ENCODE measurements around the gene RER1.

Gene RER1

DNA sequence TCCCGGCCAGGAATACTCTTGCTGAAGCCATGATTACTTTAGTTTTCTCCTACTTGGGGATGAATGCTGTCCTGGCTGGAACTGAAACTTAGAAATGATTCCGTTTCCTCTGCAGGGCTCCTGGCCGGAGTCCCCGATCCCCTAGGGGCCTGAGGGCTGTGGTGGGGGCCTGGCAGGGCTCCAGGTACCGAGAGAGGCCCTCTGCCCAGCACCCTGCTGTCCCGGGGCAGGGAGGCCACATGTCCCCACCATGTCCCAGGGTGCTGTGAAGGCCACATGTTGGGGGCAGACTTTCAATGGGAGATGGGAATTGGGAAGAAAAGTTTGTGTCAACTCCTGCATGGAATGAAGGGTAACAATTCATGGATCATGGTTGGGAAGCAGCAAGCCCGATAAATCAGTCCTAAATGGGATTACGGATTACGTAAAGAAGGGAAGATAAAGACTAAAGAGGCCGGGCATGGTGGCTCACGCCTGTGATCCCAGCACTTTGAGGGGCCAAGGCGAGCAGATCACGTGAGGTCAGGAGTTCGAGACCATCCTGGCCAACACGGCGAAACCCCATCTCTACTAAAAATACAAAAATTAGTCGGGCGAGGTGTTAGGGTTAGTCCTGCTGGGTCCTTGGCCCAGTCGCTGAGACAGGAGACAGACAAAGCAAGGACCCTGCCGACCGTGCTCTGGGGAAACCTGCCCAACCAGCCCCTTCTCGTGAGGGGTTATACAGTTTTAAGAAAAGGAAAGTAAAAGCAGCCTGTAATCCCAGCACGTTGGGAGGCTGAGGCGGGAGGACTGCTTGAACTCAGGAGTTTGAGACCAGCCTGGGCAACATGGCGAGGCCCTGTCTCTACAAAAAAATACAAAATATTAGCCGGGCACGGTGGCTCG, 37.8 kb upstream of the RER1 start:
- DNase-seq (ENCODE audit: low read depth in 2 of 2) = no peak

DNA sequence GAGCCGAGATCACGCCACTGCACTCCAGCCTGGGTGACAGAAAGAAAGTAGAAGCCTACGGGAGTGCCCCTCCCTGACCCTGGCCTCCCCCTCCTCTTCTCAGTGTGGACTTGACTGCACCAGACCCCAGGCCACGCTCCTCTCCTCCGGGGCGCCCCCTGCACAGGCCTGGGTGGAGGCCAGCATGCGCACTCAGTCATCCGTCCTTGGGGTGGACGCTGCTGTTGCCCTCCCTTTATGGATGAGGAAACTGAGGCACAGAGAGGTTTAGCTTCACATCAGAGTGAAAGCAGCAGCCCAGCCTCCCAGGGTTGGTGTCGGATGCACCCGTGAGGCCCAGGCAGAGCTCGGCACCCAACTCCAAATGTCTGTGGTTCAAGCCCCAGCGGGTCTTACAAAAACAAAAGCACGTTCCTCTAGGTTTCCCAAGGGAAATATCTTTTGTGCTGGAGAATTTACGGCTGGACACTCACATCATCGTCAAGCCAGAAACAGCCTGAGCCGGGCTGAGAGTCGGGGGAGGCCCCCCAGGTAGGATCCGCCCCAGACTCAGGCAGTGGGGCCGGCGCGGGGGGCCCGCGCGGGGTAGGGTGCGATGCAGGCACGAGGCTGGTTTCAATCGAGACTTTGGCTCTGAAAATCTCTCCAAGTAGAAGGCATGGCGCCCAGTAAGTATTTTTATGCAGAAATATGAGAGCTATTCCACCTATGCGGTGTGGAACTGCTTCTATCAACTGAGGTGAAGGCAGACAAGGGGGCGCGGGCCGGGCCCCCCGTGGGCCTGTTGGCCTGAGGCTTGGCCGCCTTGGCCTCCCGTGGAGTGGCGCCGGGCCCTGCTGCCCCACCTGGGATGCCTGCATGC, 36.9 kb upstream of the RER1 start:
- no peak for DNase-seq (ENCODE audit: low read depth in 2 of 2)

DNA sequence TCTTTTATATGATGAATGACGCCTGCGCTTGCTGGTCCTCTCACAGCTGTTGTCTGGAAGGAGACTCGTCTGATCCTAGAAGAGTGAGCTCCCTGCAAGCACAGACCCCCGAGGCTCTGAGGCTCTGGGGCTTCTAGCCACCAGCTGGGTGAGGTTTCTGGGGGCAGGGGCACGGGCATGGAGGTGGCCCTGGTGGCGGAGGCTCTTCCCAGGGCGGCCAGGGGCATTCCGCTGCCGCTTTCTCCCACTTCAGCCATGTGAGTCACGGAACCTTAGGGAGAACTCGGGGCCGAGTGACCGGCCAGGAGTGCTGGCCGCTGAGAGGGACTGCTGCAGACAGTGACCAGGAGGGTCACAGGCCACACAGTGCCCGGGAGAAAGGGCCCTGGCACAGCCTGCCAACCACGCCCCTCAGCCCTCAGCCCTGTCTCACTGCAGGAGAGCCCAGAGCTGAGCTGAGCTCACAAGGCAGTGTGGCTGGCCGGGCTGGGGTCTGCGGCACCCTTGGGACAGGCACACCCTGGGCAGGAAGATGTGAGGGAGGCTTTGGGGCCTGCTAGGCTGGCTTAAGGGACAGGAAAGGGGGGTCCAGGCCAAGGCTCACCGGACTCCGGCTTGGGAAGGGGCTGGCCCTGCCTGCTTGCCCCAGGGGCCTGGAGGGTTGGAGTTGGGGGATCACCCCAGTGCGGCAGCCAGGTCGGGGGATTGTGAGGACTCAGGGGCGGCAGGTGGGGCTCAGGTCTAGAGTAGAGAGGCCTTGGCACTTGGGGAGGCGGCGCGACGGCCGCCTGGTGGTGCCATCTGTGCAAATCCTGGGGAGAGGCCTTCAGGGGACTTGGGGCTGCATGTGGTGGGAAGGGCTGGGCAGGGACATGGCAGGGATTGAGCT, 36.0 kb upstream of the RER1 start:
- DNase-seq (ENCODE audit: low read depth in 2 of 2) = no peak

DNA sequence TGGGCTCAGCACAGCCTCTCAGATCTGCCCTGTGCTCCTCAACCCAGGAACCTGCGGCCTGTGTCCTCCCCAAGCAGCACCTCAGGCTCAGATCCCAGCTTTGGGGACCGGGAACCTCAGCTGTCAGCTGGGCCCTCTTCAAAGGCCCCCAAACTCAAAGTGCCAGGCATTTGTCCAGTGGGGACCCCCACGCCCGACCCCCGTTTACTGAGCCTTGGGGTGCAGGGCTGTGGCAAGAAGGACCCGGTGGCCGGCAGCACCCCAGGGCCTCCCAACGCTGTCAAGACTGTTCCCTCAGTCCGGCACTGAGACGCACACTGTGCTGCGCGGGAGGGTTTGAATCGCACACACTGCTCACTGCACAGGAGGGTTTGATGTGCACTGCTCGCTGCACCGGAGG, 35.2 kb upstream of the RER1 start:
- no peak for DNase-seq (ENCODE audit: low read depth in 2 of 2)

DNA sequence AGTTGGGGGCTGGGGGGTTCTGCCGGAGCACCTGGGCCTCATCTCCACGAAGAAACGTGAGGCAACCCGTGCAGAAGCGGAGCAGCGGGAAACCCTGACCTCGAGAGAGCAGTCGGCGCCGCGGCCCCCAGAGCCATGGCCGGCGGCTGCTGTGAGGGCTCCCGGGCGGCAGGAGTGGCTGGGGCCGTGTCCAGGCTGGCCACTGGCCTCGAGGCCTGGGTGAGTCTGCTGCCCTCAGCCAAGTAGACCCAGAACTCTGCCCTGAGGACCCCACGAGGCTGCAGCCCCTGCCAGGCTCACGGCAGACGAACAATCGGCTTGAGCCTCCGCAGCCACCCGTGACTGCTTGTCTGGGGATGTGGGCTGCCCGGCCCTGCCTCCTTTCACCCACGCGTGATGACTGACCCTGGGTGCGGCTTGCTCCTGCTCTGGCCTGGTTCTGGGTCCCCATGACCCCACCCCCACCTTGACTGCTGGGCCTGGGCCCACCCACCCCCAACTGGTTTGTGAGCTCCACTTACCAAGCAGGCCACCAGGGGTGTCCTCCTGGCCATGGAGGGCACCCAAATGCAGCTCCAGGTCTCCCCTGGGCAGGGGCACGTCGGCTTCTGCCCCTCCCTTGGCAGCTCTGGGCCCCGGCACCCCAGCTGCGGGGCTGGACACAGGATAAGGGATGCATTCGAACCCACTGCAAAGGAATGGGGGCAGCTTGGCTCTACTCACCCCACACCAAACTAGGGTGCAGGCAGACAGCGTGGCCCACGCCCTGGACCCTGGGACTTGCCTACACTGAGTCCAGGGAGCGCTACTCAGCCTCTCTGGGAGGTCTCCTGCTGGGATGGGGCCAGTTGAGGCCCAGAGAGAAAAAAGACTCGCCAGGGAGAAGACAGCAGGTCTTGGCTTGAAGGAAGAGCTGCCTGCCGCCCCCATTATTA, 34.5 kb upstream of the RER1 start:
- DNase-seq (ENCODE audit: low read depth in 2 of 2) = no peak

DNA sequence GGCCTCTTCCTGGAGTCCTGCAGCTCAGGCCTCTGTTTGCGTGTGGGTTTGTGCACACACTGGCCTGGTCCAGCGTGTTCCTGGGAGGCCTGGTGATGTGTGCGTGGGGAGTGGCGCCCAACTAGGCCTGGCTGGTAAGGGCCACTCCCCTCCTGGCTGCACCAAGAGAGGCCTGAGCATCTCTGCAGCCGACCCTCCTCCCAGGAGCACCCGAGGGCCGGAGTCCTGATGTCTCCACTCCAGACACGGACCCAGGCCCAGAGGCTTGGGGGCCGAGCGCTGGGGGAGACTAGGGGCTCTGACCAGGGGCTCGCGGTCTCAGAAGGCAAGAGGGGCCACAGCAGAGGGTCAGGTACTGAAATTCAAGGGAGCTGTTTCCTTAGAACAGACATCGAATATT, 33.6 kb upstream of the RER1 start:
- DNase-seq (ENCODE audit: low read depth in 2 of 2) = no peak

DNA sequence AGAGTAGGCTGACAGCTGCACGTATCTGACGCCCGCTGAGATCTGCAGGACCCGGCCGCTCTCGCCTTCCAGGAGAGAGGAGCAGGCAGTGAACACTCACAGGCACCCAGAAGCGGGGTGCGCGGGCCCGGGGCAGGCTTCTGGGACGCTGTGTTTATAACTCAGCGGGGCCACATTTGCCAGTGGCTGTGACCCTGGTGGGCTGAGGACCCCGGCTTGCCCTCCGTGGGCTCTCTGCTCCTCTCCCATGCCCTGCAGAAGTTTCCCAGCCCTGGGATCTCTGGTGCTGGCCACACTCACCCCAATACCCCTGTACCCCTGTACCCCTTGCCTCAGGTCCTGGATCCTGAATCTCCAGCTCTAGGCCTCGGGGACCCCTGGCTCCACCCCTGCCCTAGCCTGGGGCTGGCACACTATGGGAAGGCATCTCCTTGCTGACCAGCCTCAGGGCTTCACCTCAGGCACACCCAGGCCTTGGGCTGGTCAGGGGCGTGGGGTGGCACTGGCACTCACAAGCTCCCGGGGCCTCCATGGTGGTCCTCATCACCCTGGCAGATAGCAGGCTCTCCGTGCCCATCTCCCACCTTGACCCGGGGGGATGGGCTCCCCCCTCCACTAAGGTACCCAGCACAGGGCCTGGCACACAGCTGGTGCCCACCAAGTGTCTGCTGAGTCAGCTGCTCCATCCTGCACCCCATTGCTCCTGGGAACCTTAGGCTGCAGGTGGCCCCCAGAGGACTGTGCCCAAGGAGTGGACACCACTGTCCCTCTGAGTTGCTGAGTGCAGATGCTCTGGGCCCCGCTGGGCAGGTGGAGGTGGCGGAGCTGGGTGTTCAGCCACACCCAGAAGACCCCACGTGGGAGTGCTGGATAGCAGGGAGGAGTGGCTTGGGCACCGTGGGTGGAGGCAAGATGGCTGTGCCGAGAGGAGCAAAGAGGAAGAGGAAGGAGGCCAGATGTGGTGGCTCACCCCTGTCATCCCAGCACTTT, 32.7 kb upstream of the RER1 start:
- no peak for DNase-seq (ENCODE audit: low read depth in 2 of 2)

DNA sequence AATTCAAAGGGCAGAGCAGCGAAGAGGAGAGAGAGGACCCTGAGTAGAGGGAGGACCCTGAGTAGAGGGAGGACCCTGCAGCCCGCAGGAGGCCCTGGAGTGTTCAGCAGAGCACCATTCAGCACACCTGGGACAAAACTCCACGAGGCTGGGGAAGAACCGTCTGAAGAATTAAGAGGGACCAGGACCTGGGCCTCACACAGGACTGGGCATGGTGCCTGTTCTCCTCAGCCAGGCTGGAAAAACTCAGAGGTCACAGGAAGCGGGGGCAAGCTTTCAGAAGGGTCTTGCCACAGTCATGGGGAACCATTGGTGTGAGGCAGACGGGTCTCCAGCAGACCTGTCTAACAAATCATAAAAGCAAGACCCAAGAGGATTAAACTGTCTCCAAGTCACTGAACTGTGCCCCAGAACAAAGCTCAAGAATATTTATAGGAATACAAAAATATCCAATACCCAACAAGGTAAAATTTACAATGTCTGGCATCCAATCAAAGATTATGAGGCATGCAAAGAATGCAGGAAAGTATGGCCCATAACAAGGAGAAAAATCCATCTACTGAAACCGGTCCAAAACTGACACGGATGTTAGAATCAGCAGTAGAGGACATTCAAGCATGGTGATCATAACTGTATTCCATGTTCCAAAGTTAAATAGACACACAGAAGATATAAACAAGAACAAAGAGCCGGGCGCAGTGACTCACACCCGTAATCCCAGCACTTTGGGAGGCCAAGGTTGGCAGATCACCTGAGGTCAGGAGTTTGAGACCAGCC, 30.9 kb upstream of the RER1 start:
- peak; percentile 12 to 15 for DNase-seq (ENCODE audit: low read depth in 2 of 2)

DNA sequence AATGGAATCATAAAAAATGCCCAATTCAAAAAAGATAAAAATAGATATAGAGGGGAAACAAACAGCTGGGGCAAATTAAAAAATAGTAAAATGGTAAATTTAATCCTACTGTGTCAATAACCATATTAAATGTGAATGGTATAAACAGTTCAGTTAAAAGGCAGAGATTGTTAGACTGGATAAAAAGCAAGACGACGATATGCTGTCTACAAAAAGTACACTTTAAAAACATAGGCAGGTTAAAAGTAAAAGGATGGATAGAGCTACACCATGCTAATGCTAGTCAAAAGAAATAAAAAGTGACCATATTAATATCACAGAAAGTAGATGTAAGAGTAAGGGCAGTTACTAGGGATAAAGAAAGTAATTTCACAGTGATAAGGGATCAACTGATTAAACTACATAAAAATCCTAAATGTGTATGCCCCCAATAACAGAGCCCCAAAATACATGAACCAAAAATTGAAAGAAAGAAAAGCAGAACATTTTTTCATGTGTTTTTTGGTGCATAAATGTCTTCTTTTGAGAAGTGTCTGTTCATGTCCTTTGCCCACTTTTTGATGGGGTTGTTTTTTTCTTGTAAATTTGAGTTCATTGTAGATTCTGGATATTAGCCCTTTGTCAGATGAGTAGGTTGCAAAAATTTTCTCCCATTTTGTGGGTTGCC, 27.7 kb upstream of the RER1 start:
- DNase-seq (ENCODE audit: low read depth in 2 of 2) = no peak

DNA sequence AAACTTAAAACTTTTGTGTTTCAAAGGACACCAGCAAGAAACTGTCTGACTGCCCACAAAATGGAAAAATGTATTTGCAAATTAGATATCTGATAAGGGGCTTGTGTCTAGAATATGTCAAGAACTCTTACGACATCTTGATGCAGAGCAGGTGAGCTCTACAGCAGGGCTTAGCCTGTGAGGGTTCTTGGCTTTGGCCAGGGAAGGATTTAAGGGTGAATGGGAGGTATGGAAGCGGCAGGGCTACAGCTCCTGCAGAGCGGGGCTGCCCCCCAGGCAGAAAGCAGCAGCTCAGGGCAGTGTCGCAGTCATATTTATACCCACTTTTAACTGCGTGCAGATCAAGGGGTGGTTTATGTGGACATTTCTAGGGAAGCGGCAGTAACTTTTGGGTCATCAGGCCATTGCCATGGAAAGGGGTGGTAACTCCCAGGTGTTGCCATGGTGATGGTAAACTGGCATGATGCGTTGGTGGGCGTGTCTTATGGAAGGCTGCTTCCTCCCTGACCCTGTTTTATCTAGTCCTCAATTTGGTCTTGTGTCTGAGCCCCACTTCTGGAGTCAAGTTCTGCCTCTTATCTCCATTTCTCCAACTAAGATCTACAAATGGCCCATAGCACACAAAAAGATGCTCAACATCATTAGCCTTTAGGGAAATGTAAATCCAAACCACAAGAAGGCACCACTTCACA, 23.4 kb upstream of the RER1 start:
- DNase-seq (ENCODE audit: low read depth in 2 of 2) = no peak

DNA sequence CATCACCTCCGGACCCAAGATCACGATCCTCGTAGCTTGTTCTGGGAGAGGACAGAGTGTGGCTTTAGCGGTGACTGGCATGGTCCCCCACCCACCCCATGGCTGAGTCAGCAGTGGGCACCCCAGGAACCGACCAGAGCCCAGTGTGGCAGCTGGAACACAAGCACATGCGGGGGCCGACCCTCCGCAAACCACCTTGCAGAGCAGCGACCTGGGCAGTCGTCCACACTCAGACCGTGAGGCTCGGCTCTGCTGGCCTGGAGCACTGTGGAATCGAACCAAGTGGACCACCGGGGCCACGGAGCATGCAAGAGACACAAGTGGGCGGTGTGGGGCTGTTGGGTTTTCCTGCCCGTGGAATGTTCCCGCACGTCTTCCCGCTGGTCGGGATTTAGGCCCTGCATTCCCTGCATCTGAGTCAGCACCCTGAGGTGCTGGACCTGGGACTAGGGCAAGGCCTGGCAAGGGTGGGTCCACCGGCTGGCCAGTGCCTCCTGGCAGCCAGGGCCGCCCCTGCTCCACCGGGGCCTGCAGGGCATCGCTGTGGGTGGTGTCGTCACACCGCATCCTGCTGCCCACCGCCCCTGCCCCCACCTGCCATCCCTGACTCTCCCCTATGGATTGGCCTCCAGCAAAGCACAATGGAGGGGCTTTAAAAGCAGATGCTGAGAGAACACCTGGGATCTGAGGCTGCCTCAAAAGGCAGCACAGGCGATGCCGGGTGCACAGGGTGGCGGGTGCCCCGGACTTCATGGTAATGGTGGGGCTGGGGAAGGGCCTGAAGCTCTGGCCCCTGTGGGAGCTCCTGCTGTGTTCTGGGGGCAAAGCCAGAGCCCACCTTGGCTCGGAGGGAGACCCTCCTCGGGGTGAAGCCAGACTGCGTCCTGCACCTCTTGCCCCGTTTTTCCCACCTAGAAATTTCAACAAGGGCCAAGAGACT, 18.8 kb upstream of the RER1 start:
- DNase-seq (ENCODE audit: low read depth in 2 of 2) = no peak

DNA sequence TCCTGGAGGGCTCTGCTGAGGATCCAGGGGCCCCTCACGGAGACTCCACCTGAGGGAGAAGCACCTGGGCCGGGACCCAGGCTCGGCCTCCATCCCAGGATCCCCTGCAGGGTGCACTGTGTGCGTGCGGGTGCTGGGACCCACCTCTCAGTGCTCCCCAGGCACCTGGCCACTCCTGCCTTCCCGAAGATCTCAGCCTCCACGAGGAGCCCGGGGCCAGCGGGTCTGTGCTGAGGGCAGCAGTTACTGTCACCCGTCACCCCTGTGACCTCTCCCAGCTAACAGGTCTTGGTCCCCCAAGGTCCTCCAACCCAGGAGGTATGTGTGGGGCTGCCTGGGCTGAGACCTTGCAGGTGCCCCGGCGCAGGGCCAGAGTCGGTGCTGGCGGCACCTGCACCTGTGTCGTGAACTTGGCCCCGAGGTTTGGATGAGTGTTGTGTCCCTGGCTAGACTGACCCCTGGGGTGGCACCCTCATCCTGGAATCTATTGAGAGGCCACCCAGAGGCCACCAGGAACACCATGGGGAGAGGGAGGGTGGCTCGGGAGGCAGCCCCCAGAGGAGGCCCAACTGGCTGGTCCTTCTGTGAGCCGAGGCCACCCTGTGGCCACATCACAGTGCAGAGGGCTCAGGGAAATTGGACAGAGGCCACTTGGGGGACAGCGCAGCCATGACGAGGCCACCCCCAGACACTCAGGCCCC, 17.9 kb upstream of the RER1 start:
- DNase-seq (ENCODE audit: low read depth in 2 of 2) = no peak

DNA sequence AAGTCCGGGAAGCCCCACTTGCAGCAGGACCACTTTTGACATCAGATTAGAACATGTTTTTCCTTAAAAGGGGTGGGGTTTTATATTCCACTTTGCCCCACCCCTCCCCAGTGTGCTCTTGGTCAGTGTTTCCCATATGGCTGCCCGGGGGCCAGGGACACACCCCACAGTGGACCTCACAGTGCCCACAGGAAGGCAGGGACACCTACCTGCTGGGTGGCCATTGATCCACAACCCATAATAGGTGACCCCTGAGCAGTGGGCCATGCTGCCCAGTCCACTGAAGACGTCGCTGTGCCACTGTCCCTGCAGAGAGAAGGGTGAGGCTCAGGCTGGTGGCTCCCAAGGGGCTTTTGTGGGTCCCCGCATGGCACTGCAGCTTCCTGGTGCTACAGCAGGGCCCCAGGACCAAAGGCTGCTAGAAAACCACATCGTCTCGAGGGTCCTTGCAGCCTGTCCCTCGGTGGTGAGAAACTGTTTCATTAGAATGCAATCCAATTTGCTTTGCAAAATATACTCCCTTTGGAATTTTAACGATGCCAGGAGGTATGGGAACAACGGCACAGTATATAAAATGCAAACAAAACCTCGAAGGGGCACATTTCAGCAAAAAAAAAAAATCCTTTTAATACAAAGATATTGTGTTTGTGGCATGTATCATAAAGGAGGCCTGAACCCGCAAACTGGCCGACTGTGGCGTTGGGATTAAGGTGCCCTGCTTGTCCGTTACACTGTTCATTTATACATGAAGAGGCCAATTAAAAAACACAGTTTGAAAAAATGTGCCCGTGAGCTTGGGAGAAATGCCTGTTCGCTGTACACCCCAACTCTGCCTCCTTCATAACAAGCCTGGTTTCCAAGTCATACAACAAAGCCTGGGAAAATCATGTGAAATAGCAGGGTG, 17.1 kb upstream of the RER1 start:
- DNase-seq (ENCODE audit: low read depth in 2 of 2) = no peak

DNA sequence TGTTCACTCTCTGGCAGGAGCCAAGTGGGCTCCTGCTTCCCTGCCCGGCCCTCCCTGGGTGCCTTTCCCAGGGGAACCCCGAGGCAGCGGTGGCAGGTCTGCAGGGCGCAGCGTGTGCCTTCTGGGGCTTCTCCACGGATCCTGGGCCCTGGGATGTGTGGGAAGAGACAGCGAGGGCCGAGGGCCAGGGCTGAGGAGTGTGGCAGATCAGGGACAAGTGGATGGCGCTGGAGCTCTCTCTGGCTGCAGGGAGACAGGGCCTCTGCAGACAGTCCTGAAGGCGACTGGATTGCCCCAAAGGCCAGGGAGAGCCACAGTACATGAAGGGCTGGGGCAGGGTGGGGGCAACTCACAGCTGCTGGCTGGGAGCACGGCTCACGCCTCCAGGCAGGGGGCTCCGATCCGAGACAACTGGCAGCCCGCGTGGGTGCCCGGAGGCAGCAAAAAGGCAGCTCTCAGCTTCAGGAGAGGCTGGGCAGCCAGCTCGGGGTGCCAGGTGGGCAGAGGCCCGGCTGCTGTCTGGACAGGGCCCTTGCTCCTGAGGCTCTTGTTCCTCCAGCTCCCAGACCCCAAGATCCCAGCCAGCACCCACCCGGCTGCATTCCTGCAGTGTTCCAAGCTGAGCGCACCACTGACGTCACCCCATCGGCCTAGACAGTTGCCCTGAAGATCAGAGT, 16.3 kb upstream of the RER1 start:
- no peak for DNase-seq (ENCODE audit: low read depth in 2 of 2)

Data from fibroblast of skin of left biceps (primary cell).